WERI-Rb-1 (cell line): Measurements from ENCODE around the gene TOM1L2.

Experiments used
- DNase-seq: peaks from one replicate; pipeline ENCODE4 v3.0.0-alpha.2; 2020
- H3K27ac ChIP-seq: fragments of 250-450 bp; sonication (Bioruptor Pico); 2 replicates; pipeline ENCODE4 v1.5.1; 2020; ENCODE audit warnings: mild to moderate bottlenecking, moderate library complexity
- H3K27me3 ChIP-seq: fragments of 250-450 bp; sonication (Bioruptor Pico); 2 replicates; pipeline ENCODE4 v1.5.1; 2021; ENCODE audit warnings: mild to moderate bottlenecking, low read depth, moderate library complexity; ENCODE audit not compliant: insufficient read depth, severe bottlenecking
- H3K36me3 ChIP-seq: fragments of 250-450 bp; sonication (Bioruptor Pico); 2 replicates; pipeline ENCODE4 v1.5.1; 2020; ENCODE audit warnings: mild to moderate bottlenecking, moderate library complexity
- H3K4me3 ChIP-seq: 2 replicates; pipeline ENCODE4 v1.5.1; 2011; ENCODE audit warnings: low read depth, mild to moderate bottlenecking, control low read depth, low read length
- H3K9me3 ChIP-seq: fragments of 250-450 bp; sonication (Bioruptor Pico); 2 replicates; pipeline ENCODE4 v1.5.1; 2021; ENCODE audit warnings: mild to moderate bottlenecking, moderate library complexity; ENCODE audit not compliant: severe bottlenecking
- TF ChIP-seq, protein P1 (sequence below): IDR thresholded peaks from 2 replicates; pipeline ENCODE4 v1.5.1; 2011; ENCODE audit warnings: low read depth, mild to moderate bottlenecking, control low read depth, inconsistent platforms, low read length

TOM1L2 gene

DNA sequence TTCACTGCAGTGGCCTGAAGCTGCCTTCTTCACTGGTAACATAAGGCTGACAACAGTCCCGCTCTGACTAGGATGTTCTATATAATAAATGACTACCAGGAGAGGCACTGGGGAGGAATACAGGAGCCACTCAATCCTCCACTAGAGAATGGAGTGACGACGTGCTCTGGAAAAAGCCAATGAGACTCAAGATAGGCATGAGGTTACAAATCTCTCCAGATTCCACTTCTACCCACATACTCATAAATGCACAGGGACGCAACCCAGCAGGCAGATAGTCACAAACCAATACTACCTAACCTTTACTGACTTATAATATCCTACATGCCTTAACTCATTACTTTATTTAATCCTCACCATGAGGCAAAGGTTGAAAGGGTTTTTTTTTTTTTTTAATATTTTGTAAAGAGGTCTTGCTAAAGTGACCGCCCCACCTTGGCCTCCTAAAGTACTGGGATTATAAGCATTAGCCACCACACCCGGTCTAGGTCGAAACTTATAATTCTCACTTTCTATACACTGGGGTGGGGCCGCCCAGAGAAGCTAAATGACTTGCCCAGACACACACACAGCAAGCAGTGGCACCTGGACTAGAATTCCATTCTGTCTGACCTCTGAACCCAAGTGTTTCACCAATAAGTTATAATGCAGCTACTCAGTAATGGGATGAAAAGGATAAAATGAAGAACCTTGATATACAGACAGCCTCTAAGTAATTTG is 33.7 kb downstream of the TOM1L2 start:
- no peak for DNase-seq
- no peaks in the 10 kb centered on the region for H3K27me3 ChIP-seq
- no peak overlapping the region for H3K4me3 ChIP-seq
- no peak overlapping the region for H3K27ac ChIP-seq
- H3K9me3 ChIP-seq, result no peaks in the 10 kb centered on the region
- TF ChIP-seq, protein P1, sequence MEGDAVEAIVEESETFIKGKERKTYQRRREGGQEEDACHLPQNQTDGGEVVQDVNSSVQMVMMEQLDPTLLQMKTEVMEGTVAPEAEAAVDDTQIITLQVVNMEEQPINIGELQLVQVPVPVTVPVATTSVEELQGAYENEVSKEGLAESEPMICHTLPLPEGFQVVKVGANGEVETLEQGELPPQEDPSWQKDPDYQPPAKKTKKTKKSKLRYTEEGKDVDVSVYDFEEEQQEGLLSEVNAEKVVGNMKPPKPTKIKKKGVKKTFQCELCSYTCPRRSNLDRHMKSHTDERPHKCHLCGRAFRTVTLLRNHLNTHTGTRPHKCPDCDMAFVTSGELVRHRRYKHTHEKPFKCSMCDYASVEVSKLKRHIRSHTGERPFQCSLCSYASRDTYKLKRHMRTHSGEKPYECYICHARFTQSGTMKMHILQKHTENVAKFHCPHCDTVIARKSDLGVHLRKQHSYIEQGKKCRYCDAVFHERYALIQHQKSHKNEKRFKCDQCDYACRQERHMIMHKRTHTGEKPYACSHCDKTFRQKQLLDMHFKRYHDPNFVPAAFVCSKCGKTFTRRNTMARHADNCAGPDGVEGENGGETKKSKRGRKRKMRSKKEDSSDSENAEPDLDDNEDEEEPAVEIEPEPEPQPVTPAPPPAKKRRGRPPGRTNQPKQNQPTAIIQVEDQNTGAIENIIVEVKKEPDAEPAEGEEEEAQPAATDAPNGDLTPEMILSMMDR, result no peak
- no peaks in the 10 kb centered on the region for H3K36me3 ChIP-seq

DNA sequence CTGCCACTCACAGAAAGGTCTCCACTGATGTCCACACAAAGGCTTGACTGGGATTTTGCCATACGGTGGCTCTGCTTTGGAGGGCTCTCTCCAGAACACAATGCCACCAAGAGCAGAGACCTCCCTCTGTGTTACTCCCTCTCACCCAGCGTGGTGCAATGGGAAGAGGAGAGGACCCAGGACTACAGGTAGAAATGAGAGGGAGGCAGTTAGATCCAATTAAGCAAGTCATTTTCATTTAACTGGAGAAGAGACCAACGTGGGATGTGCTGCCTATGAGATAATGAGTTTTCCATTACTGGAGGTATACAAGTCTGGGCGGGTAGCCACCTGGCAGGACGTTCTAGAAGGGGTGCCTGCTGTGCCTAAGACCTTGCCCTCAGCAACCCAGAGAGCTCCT is 34.2 kb downstream of the TOM1L2 start:
- Histone ChIP-seq H3K36me3 (no peaks in the 10 kb centered on the region), H3K27me3 (no peaks in the 10 kb centered on the region), H3K27ac (no peak overlapping the region), H3K4me3 (no peak overlapping the region), H3K9me3 (no peaks in the 10 kb centered on the region)
- DNase-seq, result no peak
- TF ChIP-seq, protein P1, result no peak

DNA sequence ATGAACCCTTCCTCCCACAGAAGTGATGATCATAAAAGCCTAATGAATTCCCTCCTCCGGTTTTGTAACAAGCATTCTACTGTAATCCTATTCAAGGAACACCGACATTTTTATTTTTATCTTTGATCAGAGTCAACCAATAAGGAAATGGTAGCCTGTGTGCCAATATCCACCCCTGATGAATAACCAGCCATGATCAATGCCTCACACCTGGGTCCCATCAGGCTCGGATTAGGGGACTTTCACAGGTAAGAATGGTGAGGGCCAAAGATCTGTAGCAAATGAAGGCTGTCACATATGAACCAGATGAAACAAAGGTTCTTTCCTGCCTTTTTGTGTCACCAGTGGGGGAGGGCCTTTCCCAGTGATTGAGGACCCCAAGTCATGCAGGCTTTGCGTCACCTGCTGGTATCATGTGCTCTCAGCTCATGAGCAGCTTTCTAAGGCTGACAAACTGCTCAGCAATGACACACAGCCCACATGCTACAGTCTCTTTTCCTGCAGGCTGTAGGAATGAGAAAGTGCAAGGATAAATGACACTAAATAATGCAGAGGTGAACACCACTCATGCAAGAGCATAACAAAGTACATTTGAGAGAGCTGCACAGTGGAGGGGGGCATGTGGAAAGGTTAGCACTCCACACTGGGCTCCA is 34.9 kb downstream of the TOM1L2 start:
- Histone ChIP-seq H3K9me3 (no peaks in the 10 kb centered on the region), H3K36me3 (no peaks in the 10 kb centered on the region), H3K27ac (peak overlapping the region; percentile 15; the same call in 1 of the 2 replicates), H3K27me3 (no peaks in the 10 kb centered on the region), H3K4me3 (no peak overlapping the region)
- TF ChIP-seq, protein P1, result no peak
- no peak for DNase-seq

DNA sequence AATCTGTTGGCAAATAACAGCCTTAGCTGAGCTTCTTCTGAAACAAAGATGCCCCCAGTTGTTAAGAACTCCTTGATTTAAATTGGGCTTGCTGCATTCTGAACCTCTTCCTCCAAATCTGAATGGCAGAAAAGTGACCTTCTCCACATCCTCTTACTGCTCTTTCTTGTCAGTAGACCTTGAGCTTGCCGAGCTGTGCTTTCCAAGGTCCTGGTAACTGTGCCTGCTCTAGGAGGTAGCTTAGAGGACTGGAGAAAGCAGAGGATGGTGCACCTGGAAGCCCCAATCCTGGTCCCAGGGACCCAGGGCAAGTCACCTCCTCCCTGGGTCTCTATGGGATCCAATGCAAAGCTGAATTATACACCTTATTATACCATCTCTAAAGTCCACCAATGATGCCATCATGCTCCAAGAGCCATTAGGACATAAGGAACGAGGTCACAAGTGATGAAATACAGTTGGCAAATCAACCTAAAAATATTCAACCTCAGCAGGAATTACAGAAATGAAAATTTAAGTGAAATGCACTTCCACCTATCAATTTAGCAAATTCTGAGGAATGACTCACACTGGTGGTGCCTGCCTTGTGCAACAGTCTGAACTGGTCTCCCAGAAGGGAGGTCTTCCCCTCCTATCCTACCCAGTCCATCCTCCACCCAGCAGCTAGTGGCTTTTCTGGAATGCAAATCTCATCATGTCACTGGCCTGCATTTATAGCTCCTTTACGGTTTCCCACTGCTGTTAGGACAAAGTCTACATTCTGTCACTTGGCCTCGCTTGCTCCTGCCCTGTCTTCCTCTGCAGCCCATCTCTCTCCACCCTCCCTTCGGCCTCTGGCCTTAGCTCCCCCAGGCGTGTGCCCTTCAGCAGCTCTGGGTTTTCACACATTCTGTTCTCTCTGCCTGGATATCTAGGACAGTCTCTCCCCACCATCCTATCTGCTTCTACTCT is 36.6 kb downstream of the TOM1L2 start:
- no peaks in the 10 kb centered on the region for H3K9me3 ChIP-seq
- no peaks in the 10 kb centered on the region for H3K36me3 ChIP-seq
- H3K4me3 ChIP-seq, result no peak overlapping the region
- TF ChIP-seq, protein P1, result no peak
- H3K27me3 ChIP-seq, result no peaks in the 10 kb centered on the region
- no peak for DNase-seq
- H3K27ac ChIP-seq, result no peak overlapping the region

DNA sequence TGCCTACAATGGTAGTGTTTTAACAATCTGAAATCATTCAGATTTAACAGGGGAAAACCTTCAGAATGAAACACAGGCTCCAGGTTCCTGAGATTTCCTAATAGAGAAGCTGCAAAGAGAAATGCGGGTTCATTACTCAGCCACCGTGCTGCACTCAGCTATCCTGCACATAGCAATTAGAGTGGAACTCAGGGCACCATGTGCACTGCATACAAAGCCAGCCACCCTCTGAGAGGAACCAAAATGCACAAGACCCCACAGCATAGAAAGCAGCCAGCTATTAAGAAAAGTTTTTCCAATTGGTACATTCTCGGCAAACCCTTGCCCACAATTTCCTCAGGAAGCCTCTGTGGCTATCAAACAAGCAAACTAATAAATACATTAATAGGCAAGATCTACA is 37.4 kb downstream of the TOM1L2 start:
- no peak for DNase-seq
- Histone ChIP-seq H3K4me3 (no peak overlapping the region), H3K9me3 (no peaks in the 10 kb centered on the region), H3K27me3 (no peaks in the 10 kb centered on the region), H3K36me3 (no peaks in the 10 kb centered on the region), H3K27ac (no peak overlapping the region)
- TF ChIP-seq, protein P1, result no peak
